SK-N-SH (cell line): ENCODE data around the gene WDR47. TPM values are rescaled to one million over a fixed set of nuclear protein-coding genes. Genes with fewer than 3 reads are reported as not detected.

ENCODE experiments used
- CTCF ChIA-PET: fragments of 300-600, 350-600 bp; formaldehyde crosslinking; extraction: SDS; loops from one replicate; lab custom pipeline; 2021; lab: Yijun Ruan, JAX
- POLR2A ChIA-PET: fragments of 350-600 bp; sonication (Branson Sonifier 250); formaldehyde crosslinking; extraction: SDS; loops from one replicate; lab custom pipeline; 2020; ENCODE audit warnings: antibody characterized with exemption, inconsistent platforms; lab: Yijun Ruan, JAX
- DNase-seq: peaks from one replicate; pipeline ENCODE4 v3.0.0; 2012
- H2AFZ ChIP-seq: fragments of 200-600 bp; sonication (generic); 2 replicates; pipeline ENCODE4 v1.8.1; 2016; ENCODE audit warnings: antibody characterized with exemption, mild to moderate bottlenecking, low read depth
- H3F3A ChIP-seq: fragments of 200-600 bp; sonication (generic); replicated peaks from 2 replicates; pipeline ENCODE3; 2016; ENCODE audit warnings: antibody characterized with exemption, mild to moderate bottlenecking; ENCODE audit not compliant: insufficient read depth
- H3K27ac ChIP-seq, 2 experiments: fragments of 200-500 bp in 1 of 2; fragments of 200-600 bp in 1 of 2; sonication (Bioruptor generic) in 1 of 2; sonication (generic), shearing (Covaris generic) in 1 of 2; 2 replicates each; pipeline versions ENCODE4 v1.5.1 to v1.6.1; 2014 to 2016; ENCODE audit warnings: low read depth in 2 of 2, inconsistent platforms in 1 of 2, low read length in 1 of 2, mild to moderate bottlenecking in 1 of 2, mixed read lengths in 1 of 2
- H3K27me3 ChIP-seq: fragments of 200-600 bp; sonication (generic), shearing (Covaris generic); 2 replicates; pipeline ENCODE4 v1.6.1; 2016; ENCODE audit warnings: mixed run types; ENCODE audit not compliant: insufficient read depth
- H3K36me3 ChIP-seq, 2 experiments: fragments of 200-500 bp in 1 of 2; fragments of 200-600 bp in 1 of 2; sonication (Bioruptor generic) in 1 of 2; sonication (generic) in 1 of 2; replicated peaks in 1 of 2; 2 replicates each; pipeline versions ENCODE3 to v1.5.1; 2014 to 2016; ENCODE audit warnings: low read length in 1 of 2, mild to moderate bottlenecking in 1 of 2; ENCODE audit not compliant: insufficient read depth in 2 of 2, control insufficient read depth in 1 of 2
- H3K4me1 ChIP-seq, 2 experiments: fragments of 200-500 bp in 1 of 2; fragments of 200-600 bp in 1 of 2; sonication (Bioruptor generic) in 1 of 2; sonication (generic), shearing (Covaris generic) in 1 of 2; 2 replicates each; pipeline versions ENCODE4 v1.5.1 to v1.6.1; 2014 to 2016; ENCODE audit warnings: low read depth in 1 of 2, low read length in 1 of 2, mixed run types in 1 of 2; ENCODE audit not compliant: insufficient read depth in 2 of 2, control insufficient read depth in 1 of 2
- H3K4me2 ChIP-seq: fragments of 200-600 bp; sonication (generic), shearing (Covaris generic); 2 replicates; pipeline ENCODE4 v1.6.1; 2017; ENCODE audit warnings: mixed run types
- H3K4me3 ChIP-seq, 2 experiments: fragments of 200-500 bp in 1 of 2; fragments of 200-600 bp in 1 of 2; sonication (Bioruptor generic) in 1 of 2; sonication (generic), shearing (Covaris generic) in 1 of 2; 2 replicates each; pipeline versions ENCODE4 v1.5.1 to v1.8.1; 2014 to 2016; ENCODE audit warnings: low read depth in 2 of 2, inconsistent platforms in 1 of 2, low read length in 1 of 2, mild to moderate bottlenecking in 1 of 2, mixed read lengths in 1 of 2, moderate library complexity in 1 of 2
- H3K79me2 ChIP-seq: fragments of 200-600 bp; sonication (generic); 2 replicates; pipeline ENCODE4 v1.8.1; 2017; ENCODE audit warnings: mild to moderate bottlenecking; ENCODE audit not compliant: insufficient read depth
- H3K9ac ChIP-seq: fragments of 200-600 bp; sonication (generic); 2 replicates; pipeline ENCODE4 v1.6.1; 2017; ENCODE audit warnings: mixed run types
- H3K9me2 ChIP-seq: fragments of 200-600 bp; sonication (generic); 2 replicates; pipeline ENCODE4 v1.6.1; 2017; ENCODE audit warnings: mixed run types
- H3K9me3 ChIP-seq: fragments of 200-600 bp; sonication (generic); 2 replicates; pipeline ENCODE4 v1.6.1; 2017; ENCODE audit warnings: mixed run types, mild to moderate bottlenecking, moderate library complexity
- H4K20me1 ChIP-seq: fragments of 200-600 bp; sonication (generic); 2 replicates; pipeline ENCODE4 v1.6.1; 2017; ENCODE audit warnings: mild to moderate bottlenecking, mixed run types; ENCODE audit not compliant: insufficient read depth
- EP300 ChIP-seq, 2 experiments: IDR thresholded peaks; 2 replicates each; pipeline versions ENCODE4 v1.4.0 to v1.6.1; 2012; ENCODE audit warnings: borderline replicate concordance in 1 of 2, low read depth in 1 of 2, low read length in 1 of 2
- FOXJ3 ChIP-seq: sonication (generic); formaldehyde crosslinking; IDR thresholded peaks from 2 replicates; pipeline ENCODE4 v1.5.1; 2020; ENCODE audit warnings: mild to moderate bottlenecking, missing genetic modification reagents
- NRF1 ChIP-seq: IDR thresholded peaks from 2 replicates; pipeline ENCODE4 v1.6.1; 2012; ENCODE audit warnings: low read depth, mild to moderate bottlenecking, low read length
- RXRA ChIP-seq: IDR thresholded peaks from 2 replicates; pipeline ENCODE4 v1.4.0; 2012; ENCODE audit warnings: low read depth, mild to moderate bottlenecking, borderline replicate concordance
- TCF12 ChIP-seq: IDR thresholded peaks from 2 replicates; pipeline ENCODE4 v1.4.0; 2012
- ZBTB33 ChIP-seq: IDR thresholded peaks from 2 replicates; pipeline ENCODE4 v1.4.0; 2012; ENCODE audit warnings: low read depth, borderline replicate concordance
- WGBS: methylation state at CpG from one replicate; pipeline ENCODE4 v1.1.6; 2017; ENCODE audit warnings: low lambda C conversion rate; 5-methylcytosine and 5-hydroxymethylcytosine counted together
- polyA plus RNA-seq, 3 experiments: library from polyadenylated mRNA; depleted of rRNA; stranded (reverse); fragments of >200 nt; gene quantifications; 2 replicates each; pipeline ENCODE4 v1.2.3, GENCODE V29; 2012
- TF ChIP-seq, protein P1 (sequence below): IDR thresholded peaks from 2 replicates; pipeline ENCODE4 v1.4.0; 2012; ENCODE audit warnings: low read depth
- TF ChIP-seq, protein P2 (sequence below): fragments of 200-600 bp; sonication (generic); IDR thresholded peaks from 2 replicates; pipeline ENCODE4 v1.6.1; 2017; ENCODE audit warnings: antibody characterized with exemption, mild to moderate bottlenecking, moderate library complexity

The WDR47 gene
- polyA plus RNA-seq, 1 of the 3 experiments (the other 2 are of a cell fraction), result 7.9 TPM

DNA sequence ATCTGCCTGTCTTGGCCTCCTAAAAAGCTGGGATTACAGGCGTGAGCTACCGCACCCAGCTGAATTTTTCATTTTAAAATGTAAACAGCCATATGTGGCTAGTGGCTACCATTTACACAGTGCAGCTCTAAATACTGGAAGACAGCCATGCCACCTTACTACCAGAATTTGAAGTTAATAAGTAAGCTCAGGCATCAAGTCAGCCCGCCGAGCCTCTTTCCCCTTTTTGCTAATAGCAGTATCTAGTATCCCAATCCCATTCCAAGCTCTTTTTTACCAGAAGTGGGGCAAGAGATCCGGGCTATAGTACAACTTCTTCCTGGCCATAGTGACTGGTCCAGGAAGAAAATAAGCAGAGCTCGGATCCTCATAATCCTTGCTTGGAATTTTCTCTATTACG, 18.8 kb upstream of the WDR47 start:
- ChIA-PET CTCF (interaction anchor here (0.6 to 1.3 kb wide), 2 partner anchors 9 to 52 kb away, joined by 3 read pairs; a partner anchor contains a TSS), POLR2A (interaction anchor here (1.4 to 2.1 kb wide), 2 partner anchors 14 to 15 kb away, joined by 3 to 7 read pairs; partner anchors contain the start of gene TAF13)
- H3K79me2 ChIP-seq, result peaks cover 19% of the 10 kb centered on the region; the same call in 1 of the 2 replicates
- no peaks in the 10 kb centered on the region for H3K4me1 ChIP-seq
- H3F3A ChIP-seq, result peaks cover 11% of the 10 kb centered on the region
- H3K4me3 ChIP-seq, result no peak overlapping the region
- no peak for TF ChIP-seq ZBTB33
- TF ChIP-seq, protein P1, sequence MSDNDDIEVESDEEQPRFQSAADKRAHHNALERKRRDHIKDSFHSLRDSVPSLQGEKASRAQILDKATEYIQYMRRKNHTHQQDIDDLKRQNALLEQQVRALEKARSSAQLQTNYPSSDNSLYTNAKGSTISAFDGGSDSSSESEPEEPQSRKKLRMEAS, result no peak
- TF ChIP-seq, protein P2, sequence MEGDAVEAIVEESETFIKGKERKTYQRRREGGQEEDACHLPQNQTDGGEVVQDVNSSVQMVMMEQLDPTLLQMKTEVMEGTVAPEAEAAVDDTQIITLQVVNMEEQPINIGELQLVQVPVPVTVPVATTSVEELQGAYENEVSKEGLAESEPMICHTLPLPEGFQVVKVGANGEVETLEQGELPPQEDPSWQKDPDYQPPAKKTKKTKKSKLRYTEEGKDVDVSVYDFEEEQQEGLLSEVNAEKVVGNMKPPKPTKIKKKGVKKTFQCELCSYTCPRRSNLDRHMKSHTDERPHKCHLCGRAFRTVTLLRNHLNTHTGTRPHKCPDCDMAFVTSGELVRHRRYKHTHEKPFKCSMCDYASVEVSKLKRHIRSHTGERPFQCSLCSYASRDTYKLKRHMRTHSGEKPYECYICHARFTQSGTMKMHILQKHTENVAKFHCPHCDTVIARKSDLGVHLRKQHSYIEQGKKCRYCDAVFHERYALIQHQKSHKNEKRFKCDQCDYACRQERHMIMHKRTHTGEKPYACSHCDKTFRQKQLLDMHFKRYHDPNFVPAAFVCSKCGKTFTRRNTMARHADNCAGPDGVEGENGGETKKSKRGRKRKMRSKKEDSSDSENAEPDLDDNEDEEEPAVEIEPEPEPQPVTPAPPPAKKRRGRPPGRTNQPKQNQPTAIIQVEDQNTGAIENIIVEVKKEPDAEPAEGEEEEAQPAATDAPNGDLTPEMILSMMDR, result no peak
- TF ChIP-seq RXRA, result no peak
- no peak for TF ChIP-seq TCF12
- TF ChIP-seq EP300 (IDR thresholded peaks at IDR 0.05; ENCODE audit: borderline replicate concordance in 1 of 2, low read depth in 1 of 2, low read length in 1 of 2), result no peak
- TF ChIP-seq FOXJ3 (CRISPR knock-in tag), result no peak
- peaks cover 15 to 33% of the 10 kb centered on the region in 2 experiments for H3K36me3 ChIP-seq
- no peaks in the 10 kb centered on the region for H3K27me3 ChIP-seq
- H3K27ac ChIP-seq, result no peak overlapping the region
- 92% methylated on average over 7 of the region's 7 CpGs for WGBS
- no peaks in the 10 kb centered on the region for H3K9me3 ChIP-seq
- peaks cover under 1% of the 10 kb centered on the region; the same call in 1 of the 2 replicates for H4K20me1 ChIP-seq
- no peak overlapping the region for H3K9ac ChIP-seq
- no peak for DNase-seq
- no peak overlapping the region for H3K4me2 ChIP-seq
- H3K9me2 ChIP-seq, result no peaks in the 10 kb centered on the region
- H2AFZ ChIP-seq, result no peak overlapping the region

- Histone ChIP-seq H3K9me3 (no peaks in the 10 kb centered on the region), H3K9me2 (no peaks in the 10 kb centered on the region), H3K27me3 (no peaks in the 10 kb centered on the region), H3K4me3 (no peak overlapping the region), H4K20me1 (no peaks in the 10 kb centered on the region), H3F3A (no peaks in the 10 kb centered on the region), H3K27ac (no peak overlapping the region), H3K79me2 (peaks cover 7% of the 10 kb centered on the region; the same call in 1 of the 2 replicates), H3K4me2 (no peak overlapping the region), H2AFZ (no peak overlapping the region), H3K9ac (no peak overlapping the region), H3K36me3 (peaks cover 5 to 20% of the 10 kb centered on the region in 2 experiments), H3K4me1 (no peaks in the 10 kb centered on the region)
- no peak for DNase-seq
- CTCF ChIA-PET, result interaction anchor here (2.0 kb wide), 1 partner anchor 31 kb away, joined by 5 read pairs; no protein-coding TSS in a partner anchor
- TF ChIP-seq NRF1, result no peak
- POLR2A ChIA-PET, result no interaction called here
These were observed 17.1 kb upstream of the WDR47 start for GRCh38 chr1:109059026-109059425.
